GM21381 (cell line): ENCODE data around the gene XPO4.
A peak's percentile ranks its signal among the peaks of the same experiment; 100 is the strongest.

ENCODE experiments used
- ATAC-seq: cut with Tn5 transposase; IDR thresholded peaks from one replicate; pipeline ENCODE4 v1.9.1; 2021; ENCODE audit warnings: mild to moderate bottlenecking, moderate library complexity; ENCODE audit not compliant: unreplicated experiment

XPO4 gene

DNA sequence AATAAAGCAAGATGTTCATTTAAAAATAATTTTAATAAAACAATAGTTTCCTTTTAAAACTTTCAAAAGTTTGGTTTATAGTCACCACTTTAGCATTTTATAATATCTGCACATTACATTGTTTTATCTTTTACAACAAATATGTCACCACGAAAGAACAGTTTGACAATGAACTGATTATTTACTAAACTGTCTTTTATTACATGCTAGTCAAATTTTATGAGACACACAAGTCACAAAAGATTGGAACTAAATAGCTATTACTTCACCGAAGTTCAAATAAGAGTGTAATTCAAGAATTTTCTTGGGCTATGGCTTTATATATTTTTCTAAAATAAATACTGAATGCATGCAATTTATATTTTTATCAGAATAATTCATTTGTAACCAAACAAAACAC lies 71.3 kb downstream of the XPO4 start:
- ATAC-seq: no peak

DNA sequence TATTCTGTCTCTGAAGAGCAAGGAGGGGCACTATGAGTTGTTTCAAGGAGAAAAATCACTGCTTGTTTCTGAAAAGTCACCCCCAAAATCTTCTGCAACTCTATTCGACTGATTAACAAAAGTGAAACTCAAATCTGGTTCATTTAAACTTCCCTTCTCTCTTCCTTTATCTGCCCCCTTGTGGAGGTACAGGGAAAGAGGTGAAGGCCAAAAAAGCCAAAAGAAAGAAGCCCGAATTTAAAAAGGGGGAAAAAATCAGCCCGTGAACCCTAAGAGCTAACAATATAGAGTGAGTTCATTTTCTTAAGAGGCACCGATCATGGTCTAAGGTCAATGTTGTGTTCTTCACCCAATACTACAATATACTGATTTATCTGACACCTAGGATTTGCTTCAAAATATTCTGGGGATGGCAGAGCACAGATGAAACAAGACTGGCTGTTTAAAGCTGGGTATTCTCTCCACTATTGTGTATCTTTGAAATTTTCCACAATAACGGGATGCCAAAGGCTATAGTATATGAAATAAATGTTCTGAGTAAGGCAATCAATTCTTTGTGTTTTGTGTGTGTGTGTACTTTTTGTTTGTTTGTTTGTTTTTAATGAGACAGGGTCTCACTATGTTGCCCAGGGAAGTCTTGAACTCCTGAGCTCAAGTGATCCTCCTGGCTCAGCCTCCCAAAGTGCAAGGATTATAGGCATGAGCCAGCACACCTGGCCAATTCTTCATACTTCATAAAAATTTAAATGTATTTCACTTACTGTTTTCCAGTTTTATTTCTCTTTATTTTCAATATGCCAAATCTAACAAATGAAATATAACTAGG lies 73.8 kb downstream of the XPO4 start:
- ATAC-seq: peak; percentile 69

DNA sequence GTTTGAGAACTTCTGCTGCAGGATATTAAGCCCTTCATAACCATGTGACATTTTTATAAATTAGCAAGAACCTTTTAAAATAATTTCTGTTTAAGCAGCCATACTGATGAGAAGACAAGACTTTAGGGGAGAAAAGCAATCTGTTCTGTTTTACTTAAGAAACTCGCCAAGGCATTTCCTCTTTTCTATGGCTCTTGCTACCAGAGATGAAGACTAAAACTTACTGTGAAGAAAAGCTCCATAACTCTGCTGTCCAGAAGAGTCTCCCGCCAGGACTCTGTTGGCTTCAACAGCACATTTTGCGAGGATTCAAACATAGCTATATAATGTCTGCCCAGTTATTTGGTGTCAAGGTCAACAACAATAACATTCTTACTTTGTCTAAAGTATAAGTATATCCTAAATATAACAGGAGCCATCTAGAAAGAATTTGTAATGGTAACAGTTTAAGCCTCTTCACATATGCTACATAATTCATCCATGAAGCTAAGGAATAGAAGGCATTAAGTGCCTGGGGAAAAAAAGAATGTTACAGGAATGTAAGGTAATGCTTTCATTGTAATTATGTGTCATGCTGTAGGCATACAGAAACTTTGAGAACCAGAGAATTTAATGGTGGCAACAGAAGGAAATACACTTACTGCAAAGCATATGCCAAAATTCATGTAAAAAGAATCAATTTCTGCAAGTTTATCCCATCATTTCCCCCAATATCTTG lies 75.5 kb downstream of the XPO4 start:
- ATAC-seq: no peak

DNA sequence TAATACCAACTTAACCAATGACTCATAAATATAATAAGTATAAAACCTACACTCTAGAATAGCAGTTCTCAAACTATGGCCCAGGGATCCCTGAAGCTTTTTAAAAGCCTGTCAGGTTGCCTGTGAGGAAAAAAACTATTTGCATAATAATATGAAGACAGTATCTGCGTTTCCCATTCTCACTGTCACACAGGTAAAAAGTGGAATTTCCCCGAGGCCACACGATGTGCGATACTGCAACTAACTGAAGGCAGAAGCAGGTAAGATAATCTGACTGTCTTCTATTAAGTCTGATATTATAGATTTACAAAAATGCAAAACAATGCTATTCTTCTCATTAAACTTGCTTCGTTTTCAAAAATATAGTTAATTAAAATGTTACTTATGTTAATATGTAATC lies 76.2 kb downstream of the XPO4 start:
- no peak for ATAC-seq

DNA sequence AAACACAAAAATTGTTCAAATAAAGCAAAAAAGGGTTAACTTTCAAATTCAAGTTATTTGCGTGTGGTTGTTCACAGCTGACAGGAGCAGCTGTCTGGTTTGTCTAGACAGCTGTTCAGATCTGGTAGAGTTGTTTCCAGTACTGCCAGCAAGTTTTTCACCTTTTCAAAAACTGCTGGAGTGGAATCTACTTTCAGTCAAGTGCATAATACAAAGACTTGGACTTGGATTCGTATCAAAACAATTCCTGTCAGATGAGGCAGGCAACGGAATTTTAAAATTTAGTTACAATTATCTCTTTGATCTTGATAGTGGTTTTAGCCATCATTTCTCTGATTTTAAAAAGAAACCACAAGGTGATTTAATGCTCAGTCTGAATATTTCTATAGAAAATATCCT lies 77.1 kb downstream of the XPO4 start:
- no peak for ATAC-seq

DNA sequence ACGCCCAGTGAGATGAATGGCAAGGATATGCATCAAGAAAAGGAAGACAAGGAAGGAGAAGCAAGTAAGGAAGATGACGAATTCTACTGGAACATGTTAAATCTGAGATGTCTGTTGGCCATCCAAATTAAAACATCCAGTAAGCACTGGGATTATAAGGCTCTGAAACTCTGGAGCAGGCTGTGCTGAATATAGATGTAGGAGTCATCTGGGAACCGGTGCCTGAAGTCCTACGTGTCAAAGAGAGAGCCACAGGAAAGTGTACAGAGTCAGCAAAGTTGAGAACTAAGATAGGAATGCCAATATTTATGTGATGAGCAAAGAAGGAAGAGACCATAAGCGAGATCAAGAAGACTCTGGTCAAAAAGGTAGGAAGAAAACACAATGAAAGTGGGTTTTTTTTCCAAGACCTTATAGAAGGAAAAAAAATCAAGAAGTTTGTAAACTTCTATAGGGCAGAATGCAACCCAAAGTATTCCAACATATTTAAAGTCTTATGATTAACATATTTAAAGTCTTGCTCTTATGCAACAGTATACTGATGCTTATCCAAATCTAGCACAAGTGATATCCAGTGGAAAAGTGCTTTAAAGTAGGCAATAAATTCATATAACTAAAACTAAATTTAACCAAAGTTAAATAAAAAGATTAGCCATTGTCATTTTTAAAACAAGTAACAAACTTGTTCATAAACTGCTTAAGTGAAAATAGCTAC lies 77.6 kb downstream of the XPO4 start:
- no peak for ATAC-seq

DNA sequence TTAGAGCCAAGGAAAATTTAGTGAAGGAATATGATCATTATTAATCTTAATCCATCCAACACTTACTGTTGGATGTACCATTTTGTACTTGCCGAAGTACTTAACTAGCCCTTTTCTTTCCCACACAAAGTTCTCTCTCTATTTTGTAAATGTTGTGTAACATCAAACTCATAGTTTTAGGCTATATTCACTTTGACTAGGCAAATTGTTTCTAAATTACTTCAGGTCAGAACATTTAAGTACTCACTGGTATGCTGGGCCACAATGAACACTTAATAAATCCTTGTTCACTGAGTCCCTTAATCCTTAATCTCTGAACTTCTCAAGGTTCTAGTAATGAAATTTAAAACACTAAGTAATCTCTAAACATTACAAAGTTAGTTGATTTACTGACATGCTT lies 79.5 kb downstream of the XPO4 start:
- no peak for ATAC-seq

DNA sequence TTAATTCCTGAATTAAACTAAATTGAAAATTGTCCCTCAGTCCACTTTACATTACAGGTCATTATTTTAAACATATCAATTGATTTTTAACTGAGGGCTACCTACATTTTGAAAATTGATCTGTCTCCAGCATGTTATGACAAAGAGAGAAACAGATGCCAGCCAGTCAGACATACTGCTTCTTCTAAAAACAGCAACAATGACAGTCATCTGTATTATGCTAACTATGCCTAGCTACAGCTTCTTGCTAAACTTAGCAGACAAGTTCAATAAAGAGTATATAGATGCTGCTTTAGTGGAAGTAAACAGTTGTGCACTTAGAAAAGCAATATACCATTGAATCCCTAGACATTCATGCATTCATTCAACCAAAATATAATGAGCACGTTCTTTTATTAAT lies 80.1 kb downstream of the XPO4 start:
- ATAC-seq: no peak

DNA sequence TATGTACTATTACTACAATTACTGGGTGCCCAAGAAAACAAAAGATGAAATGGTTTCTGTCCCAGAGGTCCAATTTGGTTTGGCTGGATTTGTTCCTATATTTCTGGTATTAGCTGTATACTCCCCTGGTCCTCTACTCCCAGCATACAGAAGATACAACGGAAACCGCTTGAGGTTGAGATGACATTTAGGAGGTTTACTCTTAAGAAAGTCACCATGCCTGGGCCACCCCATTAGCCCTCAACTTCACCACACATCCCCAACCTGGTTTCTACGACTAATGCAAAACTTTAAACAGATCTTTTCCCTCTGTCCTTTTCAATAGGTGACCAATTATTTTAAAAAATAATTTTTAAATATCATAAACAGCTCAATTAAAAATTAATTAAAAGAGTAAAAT lies 82.8 kb downstream of the XPO4 start:
- no peak for ATAC-seq

DNA sequence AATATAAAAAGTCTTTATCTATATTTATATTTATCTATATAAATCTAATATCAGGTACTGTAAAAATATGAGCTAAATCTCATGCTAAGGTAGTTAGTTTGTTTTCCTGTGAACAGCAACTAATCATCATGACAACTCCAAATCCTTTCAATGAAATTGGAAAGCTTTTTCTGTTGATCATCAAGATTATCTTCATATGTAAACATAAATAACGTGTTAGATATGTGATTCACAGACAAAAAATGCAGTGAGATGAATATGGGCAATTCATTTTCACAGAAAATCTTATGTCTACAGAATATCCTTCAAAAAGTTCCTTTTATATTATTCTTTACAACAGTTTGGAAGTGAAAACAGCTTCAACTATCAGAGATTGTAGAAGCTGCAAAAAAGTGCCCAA lies 87.1 kb downstream of the XPO4 start:
- ATAC-seq: no peak

DNA sequence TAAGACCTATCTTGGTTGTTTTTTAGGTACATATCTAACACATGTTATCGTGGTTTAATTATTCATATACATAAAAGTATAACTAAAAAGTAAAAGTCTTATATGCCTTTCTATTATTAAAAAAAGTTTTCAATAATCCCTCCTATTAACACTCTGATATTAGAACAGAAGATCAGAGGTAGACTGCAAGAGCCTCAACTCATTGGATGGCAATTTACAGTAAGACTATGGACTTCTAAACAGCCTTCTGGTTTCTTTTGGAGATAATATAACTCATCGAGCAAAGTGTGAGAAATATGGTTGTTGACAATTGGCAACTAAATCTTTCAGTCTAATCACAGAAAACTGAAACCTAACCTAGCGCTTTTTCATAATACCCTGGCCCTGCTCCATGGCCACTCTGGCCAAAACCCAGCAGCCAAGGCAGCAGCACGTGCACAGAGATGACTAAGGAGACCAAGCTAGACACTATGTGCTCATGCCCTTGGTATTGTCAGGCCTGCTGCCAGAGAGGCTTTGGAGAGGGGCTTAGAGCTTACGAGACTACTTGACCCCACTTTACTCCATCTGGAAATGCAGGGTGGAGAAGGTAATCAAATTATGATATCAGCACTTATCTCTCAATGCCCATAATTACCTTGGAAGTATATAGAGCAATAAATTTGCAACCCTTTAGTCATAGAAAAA lies 88.2 kb downstream of the XPO4 start:
- ATAC-seq: no peak

DNA sequence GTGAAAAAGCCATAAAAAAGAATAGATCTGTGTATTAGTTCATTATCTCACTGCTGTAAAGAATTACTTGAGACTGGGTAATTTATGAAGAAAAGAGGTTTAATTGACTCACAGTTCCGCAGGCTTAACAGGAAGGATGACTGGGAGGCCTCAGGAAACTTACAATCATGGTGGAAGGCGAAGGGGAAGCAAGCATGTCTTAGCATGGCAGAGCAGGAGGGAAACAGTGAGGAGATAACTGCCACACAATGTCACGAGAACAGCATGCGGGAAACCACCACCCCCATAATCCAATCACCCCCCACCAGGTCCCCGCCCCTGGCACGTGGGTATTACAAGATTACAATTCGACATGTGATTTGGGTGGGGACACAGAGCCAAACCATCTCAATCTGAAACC lies 89.7 kb downstream of the XPO4 start:
- ATAC-seq: no peak

DNA sequence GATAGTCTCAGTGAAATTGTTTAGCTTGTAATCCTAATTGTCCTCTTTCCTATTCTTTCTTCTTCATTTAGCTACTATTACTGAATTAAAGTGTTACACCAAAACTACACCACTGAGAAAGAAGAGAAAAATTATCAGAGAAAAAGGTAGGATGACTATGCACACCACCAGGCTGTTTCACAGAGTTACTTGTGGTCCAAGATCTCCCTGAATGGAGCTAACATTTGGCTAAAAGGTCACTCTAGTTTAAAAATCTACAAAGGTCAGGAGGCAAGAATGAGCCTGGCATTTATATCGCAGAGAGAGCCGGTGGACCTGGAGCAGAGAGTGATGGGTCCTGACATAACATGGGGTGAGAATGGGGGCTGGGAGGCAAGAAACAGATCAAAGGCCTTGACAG lies 91.7 kb downstream of the XPO4 start:
- ATAC-seq: no peak

DNA sequence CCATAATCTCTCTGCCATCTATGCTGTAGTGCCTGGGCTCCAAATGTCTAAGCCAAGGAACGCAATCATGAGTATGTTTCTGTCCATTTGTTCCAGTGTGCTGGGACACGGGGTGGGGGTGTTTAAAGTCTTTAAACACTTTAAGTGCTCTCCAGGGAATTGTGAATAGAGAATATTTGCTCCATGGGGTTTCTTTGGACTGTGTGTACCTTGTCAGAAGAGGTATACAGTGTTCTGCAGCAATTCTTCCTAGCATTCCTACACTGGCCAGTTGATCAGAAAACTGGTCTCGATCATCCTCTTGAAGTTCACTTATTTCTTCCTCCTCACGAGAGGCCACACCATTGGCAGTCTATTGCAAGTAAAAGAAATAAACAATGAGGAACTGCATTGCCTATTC lies 93.7 kb downstream of the XPO4 start:
- ATAC-seq: no peak

DNA sequence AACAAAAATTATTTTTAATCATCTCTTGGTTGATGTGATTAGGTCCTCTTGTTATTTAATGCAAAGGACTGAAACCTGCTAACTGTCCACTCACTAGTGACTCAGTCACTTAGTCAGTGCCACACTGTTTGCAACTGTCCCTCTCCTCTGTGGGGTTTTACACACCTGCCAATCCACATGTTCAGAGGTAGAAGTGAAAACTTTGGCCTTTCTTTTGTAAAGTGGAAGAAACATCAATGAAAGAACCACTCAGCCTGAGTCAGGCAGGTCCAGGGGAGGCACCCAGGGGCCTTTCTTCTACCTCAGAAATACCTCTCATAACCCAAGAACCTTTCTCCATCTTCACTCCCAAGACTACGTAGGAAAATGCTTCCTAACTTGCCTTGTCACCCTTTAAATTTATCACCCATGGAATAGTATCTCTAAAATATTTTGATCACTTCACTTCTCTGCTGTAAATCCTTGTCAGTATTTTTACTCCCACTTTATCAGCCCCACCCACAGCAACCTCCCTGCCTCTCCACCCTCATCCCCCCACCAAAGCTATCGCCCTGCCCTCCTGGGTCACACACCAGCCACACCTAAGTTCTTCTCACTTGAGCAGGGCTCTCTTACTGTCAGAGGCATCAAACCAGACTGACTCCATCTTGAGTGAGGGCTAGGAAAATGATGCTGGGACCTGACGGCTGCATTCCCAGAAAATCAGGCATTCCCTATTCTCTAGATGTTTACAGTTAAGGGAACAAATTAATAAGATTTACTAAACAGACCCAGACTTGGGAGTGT lies 99.2 kb downstream of the XPO4 start:
- no peak for ATAC-seq

DNA sequence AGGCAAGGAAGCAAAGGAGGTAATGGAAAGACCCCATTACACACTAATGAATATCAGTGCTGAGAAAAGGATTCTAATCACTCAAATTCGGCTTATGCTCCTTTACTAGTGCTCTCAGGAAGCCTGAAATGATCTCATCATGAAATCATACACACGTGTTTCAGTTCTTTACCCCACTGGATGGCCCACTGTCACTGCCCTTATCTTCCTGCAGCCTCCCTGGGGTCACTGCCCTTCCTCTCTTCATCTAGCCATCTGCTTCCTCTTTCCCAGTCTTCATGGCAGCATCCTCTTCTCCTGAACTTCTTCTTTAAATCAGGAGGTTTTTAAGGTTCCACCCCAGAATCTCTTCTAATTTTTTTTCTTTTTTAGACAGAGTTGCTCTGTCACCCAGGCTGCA lies 100.8 kb downstream of the XPO4 start:
- no peak for ATAC-seq

DNA sequence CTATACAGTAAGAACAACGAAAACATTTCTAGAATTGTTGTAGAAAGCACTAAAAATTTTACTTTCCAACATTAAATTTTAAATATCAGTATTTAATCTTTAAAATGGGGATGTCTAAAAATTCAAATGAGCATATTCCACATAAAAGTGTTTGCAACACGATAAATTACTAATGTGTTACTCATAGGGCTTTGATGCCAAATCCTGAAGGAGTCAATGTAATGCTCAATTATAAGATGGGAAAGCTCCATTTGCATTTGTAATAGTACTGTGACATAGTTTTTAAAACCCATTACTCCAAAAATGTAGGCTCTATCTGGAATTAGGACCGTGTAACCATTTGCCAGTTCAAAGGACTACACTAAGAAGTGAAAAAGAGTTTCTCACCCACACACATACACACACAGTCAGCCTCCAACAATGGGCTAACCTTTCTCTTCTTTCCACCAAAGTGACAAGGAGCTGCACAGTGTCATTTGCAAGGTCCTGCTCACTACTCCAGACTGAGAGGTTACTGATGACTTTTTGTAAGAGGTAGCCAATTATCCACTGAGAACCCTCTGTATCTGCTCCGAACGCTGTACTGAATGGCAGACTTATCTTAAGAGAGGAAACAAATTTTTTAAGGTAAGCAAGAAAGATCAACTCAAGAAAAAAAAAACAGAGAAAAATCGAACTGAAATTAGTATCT lies 102.7 kb downstream of the XPO4 start:
- no peak for ATAC-seq

DNA sequence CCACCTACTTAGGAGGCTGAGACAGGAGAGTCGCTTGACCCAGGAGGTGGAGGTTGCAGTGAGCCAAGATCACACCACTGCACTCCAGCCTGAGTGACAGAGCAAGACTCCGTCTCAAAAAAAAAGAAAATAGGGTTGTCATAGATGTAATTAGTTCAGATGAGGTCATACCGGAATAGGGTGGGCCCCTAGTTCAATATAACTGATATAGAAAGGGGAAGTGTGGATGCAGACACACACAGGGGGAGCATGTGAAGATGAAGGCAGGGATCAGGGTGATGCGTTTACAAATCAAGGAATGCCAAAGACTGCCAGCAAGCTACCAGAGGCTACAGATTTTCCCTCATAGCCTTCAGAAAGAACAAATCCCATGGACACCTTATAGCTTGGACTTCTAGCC lies 104.5 kb downstream of the XPO4 start:
- ATAC-seq: no peak

DNA sequence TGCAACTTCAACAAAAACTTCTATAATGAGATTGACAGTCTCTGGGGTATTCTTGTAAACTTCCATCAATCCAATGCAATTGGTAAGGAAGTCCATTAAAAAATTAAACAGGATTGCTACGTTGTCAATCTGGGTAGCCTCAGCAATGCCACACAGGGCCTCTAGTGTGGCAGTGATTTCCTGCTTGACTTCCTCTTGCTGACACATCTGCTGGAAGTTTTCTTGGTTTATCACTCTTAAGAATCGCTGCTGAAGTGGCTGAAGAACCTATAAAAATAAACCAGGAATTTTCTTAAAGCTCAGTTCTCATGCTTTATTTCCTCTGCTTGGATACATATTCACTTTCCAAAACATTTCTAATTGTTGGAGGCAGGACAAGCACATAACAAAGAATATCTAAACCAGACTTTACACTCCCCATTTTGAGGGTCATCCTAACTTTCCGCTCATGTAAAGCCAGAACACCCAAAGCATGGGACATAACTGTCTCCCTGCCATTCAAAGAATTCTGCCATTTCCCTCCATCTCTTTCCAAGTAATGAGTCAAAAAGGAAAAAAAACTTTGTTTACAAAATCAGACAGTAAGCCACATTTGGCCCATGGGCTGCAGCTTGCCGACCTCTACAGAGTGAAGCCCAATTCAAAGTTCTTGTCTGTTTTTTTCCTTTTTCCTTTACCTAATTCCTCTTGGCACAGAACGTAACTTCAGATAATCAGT lies 105.6 kb downstream of the XPO4 start:
- no peak for ATAC-seq
